GM12872 (cell line): ENCODE results near the gene MYEOV.

Source experiments
- TF ChIP-seq, protein P1 (sequence below): IDR thresholded peaks from 3 replicates; pipeline ENCODE4 v1.5.1; 2011; ENCODE audit warnings: low read depth, mild to moderate bottlenecking, low read length, moderate library complexity; ENCODE audit not compliant: insufficient read depth

MYEOV gene

DNA sequence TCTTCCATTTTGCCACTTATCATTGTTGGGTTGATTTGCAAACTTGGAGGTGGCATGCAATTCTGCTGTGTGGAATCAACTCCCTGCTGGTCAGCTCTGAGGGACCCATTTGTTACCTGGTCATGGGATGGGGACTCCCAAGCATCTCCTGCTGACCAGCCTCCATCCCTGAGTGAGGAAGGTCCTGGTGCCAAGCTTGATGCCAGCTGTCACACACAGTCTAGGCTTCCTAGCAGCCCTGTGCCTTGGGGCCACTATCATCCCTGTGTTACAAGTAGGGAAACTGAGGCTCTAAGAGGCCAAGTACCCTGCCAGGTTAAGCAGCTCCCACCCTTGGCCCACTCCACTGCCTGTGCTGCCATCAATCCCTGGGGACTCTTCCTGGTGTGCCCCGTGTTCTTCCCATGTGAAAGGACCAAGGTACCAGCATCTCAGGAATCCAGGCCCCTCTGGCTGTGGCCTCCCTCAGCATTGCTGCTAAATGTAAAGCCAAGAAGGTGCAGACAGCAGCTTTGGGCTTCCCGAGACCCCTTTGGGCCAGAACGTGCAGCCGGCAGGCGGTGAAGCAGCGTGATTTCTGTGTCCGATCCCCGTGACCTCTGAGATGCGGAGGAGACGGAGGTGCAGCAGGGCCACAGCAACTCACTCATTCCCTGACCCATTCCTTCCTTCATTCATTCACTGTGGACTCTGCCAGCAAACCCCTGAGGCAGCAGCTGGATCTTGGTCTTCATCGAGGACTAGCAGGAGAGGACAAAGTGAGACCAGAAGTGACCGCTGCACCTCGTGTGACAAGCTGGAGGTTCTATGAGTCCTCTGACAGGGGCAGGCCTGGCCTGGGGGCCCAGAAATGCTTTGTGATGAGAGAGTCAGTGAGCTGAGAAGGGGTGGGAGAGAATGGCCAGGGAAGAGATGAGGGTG is 49.7 kb downstream of the MYEOV start:
- TF ChIP-seq, protein P1, sequence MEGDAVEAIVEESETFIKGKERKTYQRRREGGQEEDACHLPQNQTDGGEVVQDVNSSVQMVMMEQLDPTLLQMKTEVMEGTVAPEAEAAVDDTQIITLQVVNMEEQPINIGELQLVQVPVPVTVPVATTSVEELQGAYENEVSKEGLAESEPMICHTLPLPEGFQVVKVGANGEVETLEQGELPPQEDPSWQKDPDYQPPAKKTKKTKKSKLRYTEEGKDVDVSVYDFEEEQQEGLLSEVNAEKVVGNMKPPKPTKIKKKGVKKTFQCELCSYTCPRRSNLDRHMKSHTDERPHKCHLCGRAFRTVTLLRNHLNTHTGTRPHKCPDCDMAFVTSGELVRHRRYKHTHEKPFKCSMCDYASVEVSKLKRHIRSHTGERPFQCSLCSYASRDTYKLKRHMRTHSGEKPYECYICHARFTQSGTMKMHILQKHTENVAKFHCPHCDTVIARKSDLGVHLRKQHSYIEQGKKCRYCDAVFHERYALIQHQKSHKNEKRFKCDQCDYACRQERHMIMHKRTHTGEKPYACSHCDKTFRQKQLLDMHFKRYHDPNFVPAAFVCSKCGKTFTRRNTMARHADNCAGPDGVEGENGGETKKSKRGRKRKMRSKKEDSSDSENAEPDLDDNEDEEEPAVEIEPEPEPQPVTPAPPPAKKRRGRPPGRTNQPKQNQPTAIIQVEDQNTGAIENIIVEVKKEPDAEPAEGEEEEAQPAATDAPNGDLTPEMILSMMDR = no peak

DNA sequence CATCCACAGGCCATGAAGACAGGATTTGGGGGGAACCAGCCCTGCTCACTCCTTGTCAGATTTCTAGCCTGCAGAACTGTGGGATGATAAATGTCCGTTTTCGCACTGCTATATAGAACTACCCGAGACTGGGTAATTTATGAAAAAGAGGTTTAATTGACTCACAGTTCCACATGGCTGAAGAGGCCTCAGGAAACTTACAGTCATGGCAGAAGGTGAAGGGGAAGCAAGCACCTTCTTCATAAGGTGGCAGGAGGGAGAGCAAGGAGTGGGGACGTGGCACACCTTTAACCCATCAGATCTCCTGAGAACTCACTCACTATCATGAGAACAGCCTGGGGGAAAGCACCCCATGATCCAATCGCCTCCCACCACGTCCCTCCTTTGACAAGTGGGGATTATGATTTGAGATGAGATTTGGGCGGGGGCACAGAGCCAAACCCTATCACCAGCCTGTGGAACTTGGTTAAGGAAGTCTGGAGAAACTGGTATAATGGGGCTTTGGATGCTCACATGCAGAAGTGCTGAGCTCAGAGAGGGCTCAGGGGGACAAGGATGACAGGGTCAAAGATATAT is 50.7 kb downstream of the MYEOV start:
- TF ChIP-seq, protein P1 = no peak
